Neural cell (in vitro differentiated cells): ENCODE measurements around the gene FAM76A.

Experiments used
- CTCF ChIP-seq: fragments of 450-650 bp; IDR thresholded peaks from 2 replicates; pipeline ENCODE4 v1.5.1; 2014; ENCODE audit warnings: antibody characterized with exemption, mild to moderate bottlenecking, moderate library complexity; ENCODE audit not compliant: poor library complexity, severe bottlenecking
- EP300 ChIP-seq: fragments of 450-650 bp; conservative IDR thresholded peaks from 2 replicates; pipeline ENCODE4 v1.6.1; 2014; ENCODE audit warnings: antibody characterized with exemption, mild to moderate bottlenecking, moderate library complexity; ENCODE audit not compliant: poor library complexity, severe bottlenecking

GRCh38 chr1:27762033-27762432 is 36.3 kb downstream of the FAM76A start:
- no peak for TF ChIP-seq CTCF
- TF ChIP-seq EP300 = no peak
